ENCODE data around the gene CA6. TPM values are rescaled to one million over a fixed set of nuclear protein-coding genes. Genes with fewer than 3 reads are reported as not detected.

CA6 gene
- total and polyA plus RNA-seq, 2 experiments from 2014 or later, result not detected

DNA sequence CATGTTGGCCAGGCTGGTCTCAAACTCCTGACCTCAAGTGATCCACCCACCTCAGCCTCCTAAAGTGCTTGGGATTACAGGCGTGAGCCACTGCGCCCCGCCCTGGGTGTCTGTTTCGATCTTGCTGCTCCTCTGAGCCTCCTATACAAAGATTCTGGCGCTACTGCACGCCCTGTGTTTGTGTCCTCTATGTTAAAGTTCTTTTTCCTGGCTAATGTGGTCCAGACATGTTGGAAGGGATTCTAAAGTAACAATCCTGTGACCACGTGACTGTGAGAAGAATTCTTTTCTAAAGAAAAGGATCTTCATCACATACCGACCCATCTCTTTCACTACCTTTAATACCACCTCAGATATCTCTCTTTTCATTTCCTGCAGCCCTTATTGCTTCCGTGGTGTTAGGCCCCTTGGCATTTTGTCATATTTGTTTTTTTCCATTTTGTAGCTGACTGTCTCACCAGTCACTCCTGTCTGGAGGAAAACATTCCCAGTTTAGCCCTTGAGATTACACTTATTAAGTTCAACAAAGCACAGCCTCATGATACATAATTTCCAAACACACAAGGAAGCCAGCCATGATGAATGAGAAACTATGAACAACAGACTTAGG lies 40.0 kb upstream of the CA6 start:
- Histone ChIP-seq H3K36me3 (replicated peaks; ENCODE audit: insufficient read depth, low read depth) (no peaks in the 10 kb centered on the region), H3K9me2 (replicated peaks; ENCODE audit: insufficient read depth) (no peaks in the 10 kb centered on the region), H3K4me3 (no peak overlapping the region), H3K4me2 (no peak overlapping the region), H3K27ac (peak overlapping the region; percentile 41), H4K20me1 (ENCODE audit: insufficient read depth, poor library complexity, severe bottlenecking) (no peaks in the 10 kb centered on the region), H3K9me3 (ENCODE audit: low read depth) (no peaks in the 10 kb centered on the region), H3K27me3 (no peaks in the 10 kb centered on the region), H3K79me2 (no peaks in the 10 kb centered on the region), H3K4me1 (ENCODE audit: insufficient read depth) (peaks cover 14% of the 10 kb centered on the region), H2AFZ (no peak overlapping the region)
- WGBS (ENCODE audit: low lambda C conversion rate, missing lambda C conversion rate), result 83% methylated on average over 9 of the region's 9 CpGs
- peak; percentile 28 for DNase-seq (ENCODE audit: low spot score)
- TF ChIP-seq EZH2phosphoT487 (IDR thresholded peaks at IDR 0.05; ENCODE audit: low read depth, severe bottlenecking, unreplicated experiment) (no peak), EZH2 (IDR thresholded peaks at IDR 0.05; ENCODE audit: borderline replicate concordance) (no peak)
- TF ChIP-seq, protein P1, sequence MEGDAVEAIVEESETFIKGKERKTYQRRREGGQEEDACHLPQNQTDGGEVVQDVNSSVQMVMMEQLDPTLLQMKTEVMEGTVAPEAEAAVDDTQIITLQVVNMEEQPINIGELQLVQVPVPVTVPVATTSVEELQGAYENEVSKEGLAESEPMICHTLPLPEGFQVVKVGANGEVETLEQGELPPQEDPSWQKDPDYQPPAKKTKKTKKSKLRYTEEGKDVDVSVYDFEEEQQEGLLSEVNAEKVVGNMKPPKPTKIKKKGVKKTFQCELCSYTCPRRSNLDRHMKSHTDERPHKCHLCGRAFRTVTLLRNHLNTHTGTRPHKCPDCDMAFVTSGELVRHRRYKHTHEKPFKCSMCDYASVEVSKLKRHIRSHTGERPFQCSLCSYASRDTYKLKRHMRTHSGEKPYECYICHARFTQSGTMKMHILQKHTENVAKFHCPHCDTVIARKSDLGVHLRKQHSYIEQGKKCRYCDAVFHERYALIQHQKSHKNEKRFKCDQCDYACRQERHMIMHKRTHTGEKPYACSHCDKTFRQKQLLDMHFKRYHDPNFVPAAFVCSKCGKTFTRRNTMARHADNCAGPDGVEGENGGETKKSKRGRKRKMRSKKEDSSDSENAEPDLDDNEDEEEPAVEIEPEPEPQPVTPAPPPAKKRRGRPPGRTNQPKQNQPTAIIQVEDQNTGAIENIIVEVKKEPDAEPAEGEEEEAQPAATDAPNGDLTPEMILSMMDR (IDR thresholded peaks at IDR 0.05; ENCODE audit: poor library complexity), result no peak

- 61% methylated on average over 18 of the region's 18 CpGs for WGBS (ENCODE audit: low lambda C conversion rate, missing lambda C conversion rate)
- Histone ChIP-seq H3K4me2 (peak overlapping the region; percentile 60), H2AFZ (no peak overlapping the region), H3K36me3 (replicated peaks; ENCODE audit: insufficient read depth, low read depth) (no peaks in the 10 kb centered on the region), H3K9me3 (ENCODE audit: low read depth) (no peaks in the 10 kb centered on the region), H3K79me2 (no peaks in the 10 kb centered on the region), H3K4me3 (no peak overlapping the region), H3K27ac (peak overlapping the region; percentile 44), H3K9me2 (replicated peaks; ENCODE audit: insufficient read depth) (no peaks in the 10 kb centered on the region), H4K20me1 (ENCODE audit: insufficient read depth, poor library complexity, severe bottlenecking) (no peaks in the 10 kb centered on the region), H3K27me3 (no peaks in the 10 kb centered on the region), H3K4me1 (ENCODE audit: insufficient read depth) (peaks cover 12% of the 10 kb centered on the region)
- DNase-seq (ENCODE audit: low spot score), result no peak
- TF ChIP-seq EZH2phosphoT487 (IDR thresholded peaks at IDR 0.05; ENCODE audit: low read depth, severe bottlenecking, unreplicated experiment) (no peak), EZH2 (IDR thresholded peaks at IDR 0.05; ENCODE audit: borderline replicate concordance) (no peak)
- TF ChIP-seq, protein P1 (IDR thresholded peaks at IDR 0.05; ENCODE audit: poor library complexity), result no peak
These were observed 37.1 kb upstream of the CA6 start for GRCh38 chr1:8908388-8909151.

DNA sequence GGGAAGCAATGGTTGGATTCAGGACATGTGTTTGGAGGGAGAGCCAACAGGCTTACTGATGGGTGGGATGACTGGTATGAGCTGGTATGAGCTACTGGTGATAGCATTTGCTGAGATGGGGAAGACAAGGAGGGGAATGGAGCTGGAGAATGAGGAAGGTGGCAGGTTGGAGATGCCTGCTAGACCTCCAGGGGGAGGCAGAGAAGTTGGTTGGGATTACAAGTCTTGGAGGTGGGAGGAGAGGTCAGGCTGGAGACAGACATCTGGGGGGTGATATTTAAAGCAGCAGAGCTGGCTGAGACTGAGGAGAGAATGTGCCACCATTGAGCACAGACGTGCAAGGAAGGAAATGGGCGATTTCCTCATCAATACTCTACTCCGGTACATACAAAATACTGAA lies 35.3 kb upstream of the CA6 start:
- H3K4me2 ChIP-seq, result no peak overlapping the region
- WGBS (ENCODE audit: low lambda C conversion rate, missing lambda C conversion rate), result 95% methylated on average over 3 of the region's 3 CpGs
- no peaks in the 10 kb centered on the region for H3K9me2 ChIP-seq (replicated peaks; ENCODE audit: insufficient read depth)
- TF ChIP-seq, protein P1 (IDR thresholded peaks at IDR 0.05; ENCODE audit: poor library complexity), result no peak
- TF ChIP-seq EZH2phosphoT487 (IDR thresholded peaks at IDR 0.05; ENCODE audit: low read depth, severe bottlenecking, unreplicated experiment) (no peak), EZH2 (IDR thresholded peaks at IDR 0.05; ENCODE audit: borderline replicate concordance) (no peak)
- no peak overlapping the region for H3K27ac ChIP-seq
- H3K79me2 ChIP-seq, result no peaks in the 10 kb centered on the region
- H3K4me3 ChIP-seq, result no peak overlapping the region
- H3K9me3 ChIP-seq (ENCODE audit: low read depth), result no peaks in the 10 kb centered on the region
- no peak overlapping the region for H2AFZ ChIP-seq
- H3K4me1 ChIP-seq (ENCODE audit: insufficient read depth), result peaks cover 4% of the 10 kb centered on the region
- DNase-seq (ENCODE audit: low spot score), result no peak
- no peaks in the 10 kb centered on the region for H4K20me1 ChIP-seq (ENCODE audit: insufficient read depth, poor library complexity, severe bottlenecking)
- H3K27me3 ChIP-seq, result no peaks in the 10 kb centered on the region
- no peaks in the 10 kb centered on the region for H3K36me3 ChIP-seq (replicated peaks; ENCODE audit: insufficient read depth, low read depth)
